GM21390 (cell line): ENCODE data around the gene SLC8A1.

Experiments used
- ATAC-seq: cut with Tn5 transposase; IDR thresholded peaks from one replicate; pipeline ENCODE4 v1.9.1; 2021; ENCODE audit not compliant: unreplicated experiment

The SLC8A1 gene

DNA sequence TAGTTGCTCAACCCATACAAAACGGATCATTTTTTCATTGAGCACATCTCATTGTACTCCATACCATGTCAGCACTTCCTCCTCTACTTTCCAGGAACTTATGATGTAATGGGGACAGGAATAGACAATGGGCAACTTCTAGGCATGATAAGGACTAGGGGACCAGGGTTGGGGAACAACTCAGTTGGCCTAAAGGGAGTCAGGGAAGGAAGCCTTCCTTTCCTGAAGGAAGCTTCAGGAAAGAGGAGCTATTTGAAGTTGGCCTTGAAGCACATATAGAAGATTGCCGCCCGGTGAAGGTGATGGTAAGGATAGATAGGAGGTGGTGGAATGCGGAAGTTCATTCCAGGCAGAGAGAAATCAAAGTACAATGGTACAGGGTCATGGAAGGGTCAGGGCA, 283.9 kb downstream of the SLC8A1 start:
- ATAC-seq = no peak

DNA sequence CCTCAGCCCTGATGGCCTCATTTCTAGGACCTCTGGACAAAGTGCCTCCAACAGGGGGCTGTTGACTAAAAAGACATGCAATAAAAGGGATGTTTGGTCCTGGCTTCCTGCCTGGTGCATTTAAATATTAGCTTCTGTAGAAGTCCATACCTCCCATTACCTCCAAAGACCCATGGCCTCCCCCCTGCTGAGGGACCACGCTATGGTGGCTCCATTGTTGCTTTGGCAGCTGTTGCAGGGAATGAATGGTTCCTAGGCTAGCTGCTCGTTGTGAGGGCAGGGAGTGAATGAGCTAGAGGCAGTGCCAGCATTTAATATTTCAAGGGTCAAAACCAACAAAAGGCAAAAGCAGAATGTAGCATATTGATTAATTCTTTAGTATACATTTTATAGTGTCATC, 285.9 kb downstream of the SLC8A1 start:
- ATAC-seq = no peak

DNA sequence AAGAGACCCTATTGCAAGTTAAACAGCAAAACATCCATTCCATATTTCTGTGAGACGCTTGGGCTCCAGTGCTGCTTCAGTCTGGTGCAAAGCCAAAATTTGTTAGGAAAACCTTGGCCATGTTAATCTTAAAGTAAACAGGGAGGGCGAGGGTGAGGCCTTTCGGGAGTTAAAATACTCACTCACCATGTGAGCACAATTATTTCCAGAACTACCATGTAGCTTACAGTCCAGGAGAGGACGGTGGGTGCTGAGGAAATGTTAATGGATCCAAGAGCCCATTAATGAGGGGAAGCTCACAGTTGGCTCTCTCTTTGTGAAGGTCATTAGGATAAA, 286.4 kb downstream of the SLC8A1 start:
- no peak for ATAC-seq

DNA sequence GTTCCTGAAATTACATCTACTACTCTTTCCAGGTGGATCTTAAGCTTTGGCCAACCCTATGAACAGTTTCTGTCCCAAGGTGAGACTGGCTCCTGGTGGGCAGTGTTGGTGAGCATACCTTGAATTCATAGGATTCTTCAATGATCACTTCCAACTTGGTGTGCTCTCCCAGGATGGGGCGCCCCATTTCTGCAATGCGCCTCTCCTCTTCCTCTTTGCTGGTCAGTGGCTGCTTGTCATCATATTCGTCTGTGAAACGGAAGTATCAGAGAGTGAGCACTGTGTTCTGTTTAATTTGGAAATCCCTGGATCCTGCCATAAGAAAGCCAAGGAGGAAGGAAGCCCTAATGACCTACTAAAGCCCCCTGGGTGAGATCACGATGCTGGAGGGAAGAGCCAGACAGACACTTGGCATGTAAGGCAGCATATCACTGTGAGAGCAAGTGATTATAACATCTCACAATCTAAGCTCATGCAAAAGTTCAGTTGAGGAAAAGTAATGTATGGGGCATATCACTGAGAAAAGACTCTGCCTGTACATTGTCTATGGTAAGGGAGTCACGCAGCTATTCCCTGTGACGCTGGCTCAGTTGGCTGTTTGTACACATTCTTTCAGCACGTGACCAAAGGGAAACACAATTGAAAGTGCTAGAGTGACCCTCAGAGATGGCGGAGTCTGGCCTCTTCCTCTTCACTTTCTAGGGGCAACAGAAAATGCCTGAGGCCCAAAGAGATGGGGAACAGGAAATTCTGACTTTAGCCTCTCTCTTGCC, 287.0 kb downstream of the SLC8A1 start:
- ATAC-seq = no peak

DNA sequence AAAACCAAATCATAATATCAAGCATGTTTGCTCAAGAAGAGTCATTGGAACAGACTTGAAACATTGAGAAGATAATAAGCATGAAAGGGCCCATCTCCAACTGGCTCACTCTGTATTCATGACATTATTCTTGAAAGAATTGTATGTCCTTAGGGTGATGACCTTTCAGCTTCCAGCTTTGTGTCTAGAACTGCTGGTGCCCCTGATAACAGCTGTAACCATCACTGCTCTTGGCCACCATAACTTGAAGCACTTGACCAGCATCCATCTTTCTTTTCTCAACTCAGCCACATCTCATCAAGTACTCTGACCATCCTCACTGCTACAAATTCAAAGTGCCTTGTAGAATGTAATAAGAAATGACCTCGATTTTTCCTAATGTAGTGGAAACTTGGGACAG, 289.9 kb downstream of the SLC8A1 start:
- no peak for ATAC-seq

DNA sequence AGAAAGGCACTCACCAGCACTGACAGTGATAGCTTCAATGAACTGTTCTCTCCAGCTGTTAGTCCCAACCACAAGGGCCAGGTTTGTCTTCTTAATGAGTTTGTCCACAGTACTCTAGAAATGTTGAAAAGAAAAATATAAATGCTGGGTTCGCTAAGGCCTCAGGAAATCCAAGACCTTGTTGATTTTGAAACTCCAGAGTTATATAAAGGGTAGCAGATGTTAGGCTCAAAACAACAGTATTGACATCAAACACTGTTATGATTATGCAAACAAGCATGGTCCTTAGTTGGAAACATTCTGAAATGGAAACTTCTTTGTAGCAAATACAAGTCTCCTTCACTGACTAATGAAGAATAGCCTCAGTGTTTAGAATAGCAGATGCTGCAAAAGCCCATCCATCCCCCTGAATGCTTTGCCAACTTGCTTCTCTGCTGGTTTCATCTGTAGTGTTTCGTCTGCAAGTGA, 291.1 kb downstream of the SLC8A1 start:
- ATAC-seq = no peak

DNA sequence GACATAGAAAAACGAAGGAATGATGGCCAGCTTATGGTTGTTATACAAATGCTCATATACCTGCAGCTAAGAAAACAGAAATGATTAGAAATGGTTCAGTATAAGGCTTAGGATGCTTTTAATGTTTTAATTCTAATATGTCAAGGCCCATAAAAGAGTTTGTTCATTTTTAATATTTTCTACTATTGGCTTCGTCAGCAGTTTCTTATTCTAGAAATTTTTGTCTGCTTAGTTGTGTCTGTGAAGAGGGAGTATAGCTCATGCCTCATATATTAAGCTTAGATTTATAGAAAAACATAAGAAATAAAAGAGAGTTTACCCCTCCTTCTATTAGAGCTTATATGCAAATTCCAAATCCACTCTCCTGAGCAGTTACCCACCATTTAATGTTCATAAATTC, 292.6 kb downstream of the SLC8A1 start:
- ATAC-seq = no peak

DNA sequence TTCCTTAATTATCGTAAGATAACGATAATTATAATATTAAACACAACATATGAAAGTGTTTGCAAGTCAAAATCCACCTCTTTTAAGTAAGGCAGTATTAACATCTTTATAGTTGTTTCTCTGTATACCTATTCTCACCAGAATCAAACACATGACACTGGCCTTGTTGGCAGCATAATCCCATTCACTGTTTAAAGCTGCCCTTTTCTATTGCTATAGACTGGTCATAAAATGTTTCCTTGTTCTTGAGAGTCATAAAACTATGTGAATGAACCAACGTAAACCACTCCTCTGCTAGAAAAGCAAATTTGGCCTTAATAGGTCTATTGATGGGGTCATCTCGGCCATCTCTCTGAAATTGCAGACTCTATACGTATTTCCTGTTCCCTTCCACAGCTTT, 293.1 kb downstream of the SLC8A1 start:
- no peak for ATAC-seq

DNA sequence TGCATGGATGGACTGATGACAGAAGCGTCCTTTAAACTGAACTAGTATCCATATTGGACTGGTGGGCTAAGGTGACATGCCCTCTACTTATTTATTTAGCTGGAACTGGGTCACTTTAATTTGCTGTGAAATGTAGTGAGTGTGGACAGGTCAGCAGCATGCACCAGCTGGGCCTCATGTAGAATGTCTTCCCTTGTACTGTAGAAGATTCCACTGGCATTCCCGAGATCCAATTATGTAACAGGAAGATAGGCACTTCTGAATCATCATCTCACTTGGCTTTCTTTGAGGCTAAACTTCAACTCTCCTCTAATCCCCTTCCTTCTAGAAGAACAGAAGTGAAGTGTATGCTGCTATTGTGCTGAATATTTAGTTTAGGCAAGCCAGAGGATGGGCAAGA, 296.2 kb downstream of the SLC8A1 start:
- ATAC-seq = no peak

DNA sequence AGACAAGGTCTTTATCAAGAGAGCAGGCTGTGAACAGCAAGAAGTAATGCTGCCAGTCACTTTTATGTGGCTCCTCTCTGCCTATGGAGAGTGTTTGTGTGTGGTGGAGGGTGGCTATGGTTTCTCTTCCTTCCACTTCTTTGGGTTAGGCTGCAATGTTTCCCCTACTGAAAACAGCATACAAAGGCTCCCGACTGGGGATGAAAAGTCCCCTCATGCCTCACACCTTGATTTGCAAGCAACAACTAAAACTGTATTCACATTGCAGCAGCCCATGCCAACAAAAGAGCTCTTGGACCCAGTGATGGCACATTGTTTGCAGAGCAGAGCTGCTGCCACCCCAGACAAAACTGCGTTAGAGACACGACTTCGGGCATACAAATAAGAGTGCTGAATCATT, 301.6 kb downstream of the SLC8A1 start:
- no peak for ATAC-seq

DNA sequence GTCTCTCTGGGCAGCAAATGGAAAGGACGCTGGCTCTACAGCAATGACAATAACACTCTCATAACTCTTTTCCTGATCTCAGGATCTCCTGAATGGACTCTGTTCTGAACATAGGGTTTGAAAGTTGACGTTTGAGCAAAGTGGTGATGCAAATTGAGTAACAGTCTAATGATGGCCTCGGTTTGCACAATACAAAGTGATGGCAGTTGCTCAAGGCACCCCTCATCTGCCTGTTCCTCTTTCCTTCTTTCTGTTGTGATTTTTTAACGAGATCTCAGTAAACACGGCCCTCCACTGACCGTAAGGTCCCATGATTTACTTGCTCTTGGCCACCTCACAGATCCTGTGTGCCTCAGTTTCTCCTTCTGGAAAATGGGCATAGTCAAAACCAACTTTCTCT, 303.6 kb downstream of the SLC8A1 start:
- no peak for ATAC-seq

DNA sequence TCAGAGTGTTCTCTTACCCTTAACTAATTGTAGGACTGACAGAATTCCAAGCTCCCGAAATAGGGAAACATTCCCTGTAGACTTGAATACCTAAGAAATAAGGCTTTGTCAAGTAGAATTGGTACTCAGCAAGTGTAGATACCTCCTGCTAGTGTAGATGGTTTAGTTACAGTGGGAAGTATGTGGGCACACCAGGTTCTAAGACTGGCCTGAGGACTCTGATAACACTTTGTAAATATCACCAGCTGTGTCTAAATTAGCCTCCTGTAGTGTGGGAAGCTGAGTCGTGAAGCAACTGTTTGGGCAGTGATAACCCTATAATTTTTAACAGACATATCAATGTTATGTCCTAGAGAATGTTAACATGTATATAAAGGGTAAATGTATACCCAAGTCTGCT, 304.5 kb downstream of the SLC8A1 start:
- ATAC-seq = no peak

DNA sequence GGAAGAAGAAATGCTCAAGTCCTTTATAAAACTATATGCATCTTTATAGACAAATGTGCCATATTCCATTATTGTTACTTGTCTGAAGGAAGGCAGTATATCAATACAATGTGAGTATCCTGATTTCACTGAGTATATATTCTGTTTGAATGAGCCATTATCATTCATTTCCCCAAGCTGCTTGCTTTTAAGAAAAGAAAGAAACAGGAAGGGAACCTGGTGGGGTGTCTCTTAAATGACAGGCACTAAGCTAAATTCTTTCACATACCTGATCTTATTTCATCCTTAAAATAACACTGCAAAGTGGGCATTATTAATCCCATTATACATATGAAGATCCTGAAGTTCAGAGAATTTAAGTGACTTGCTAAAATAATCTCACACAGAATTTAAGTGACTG, 307.9 kb downstream of the SLC8A1 start:
- ATAC-seq = no peak

DNA sequence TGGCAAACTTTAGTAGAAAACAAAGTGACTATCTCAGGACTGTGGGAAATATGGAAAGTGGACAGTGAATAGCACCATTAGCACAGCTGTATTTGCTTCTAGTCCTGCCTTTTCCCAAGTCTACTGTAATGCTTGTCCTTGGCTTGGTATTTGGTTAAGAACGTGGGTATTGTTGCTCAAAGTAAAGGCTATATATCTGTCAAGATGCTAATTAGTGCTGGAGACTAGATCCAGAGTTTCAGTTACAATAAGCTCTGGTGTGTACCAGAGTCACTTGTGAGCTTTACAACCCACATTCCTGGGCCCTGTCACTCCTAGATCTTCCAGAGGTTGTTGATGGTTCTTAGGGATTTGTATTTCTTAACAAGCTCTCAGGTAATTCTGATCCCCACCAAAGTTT, 313.6 kb downstream of the SLC8A1 start:
- no peak for ATAC-seq

DNA sequence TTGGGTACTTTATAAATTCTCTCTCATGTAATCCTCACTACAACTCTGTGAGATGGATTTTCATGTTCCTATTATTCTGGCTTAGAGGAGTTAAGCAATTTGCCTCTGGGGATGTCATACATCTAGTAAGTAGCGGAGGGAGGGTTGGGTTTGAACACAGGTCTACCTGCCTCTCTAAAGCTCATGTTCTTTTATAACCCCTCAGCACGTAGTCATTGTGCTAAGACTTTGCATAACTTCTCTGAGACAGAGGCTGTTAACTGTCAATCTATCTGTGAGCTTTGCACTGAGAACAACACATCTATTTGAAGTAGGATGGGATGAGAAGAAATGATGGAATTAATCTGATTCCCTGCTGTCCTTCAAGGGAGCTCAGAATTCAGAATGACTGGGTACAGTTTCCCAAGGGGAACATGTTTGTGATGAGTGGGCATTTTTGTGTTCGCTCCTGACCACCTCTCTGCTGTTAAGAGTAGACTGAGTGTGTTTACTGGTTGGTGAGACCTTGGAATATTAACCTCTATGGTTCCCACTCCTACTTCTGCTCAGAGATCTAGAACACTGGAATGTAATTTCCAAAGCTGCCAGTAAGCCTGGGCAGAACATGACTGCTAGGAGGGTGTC, 320.7 kb downstream of the SLC8A1 start:
- ATAC-seq = no peak

DNA sequence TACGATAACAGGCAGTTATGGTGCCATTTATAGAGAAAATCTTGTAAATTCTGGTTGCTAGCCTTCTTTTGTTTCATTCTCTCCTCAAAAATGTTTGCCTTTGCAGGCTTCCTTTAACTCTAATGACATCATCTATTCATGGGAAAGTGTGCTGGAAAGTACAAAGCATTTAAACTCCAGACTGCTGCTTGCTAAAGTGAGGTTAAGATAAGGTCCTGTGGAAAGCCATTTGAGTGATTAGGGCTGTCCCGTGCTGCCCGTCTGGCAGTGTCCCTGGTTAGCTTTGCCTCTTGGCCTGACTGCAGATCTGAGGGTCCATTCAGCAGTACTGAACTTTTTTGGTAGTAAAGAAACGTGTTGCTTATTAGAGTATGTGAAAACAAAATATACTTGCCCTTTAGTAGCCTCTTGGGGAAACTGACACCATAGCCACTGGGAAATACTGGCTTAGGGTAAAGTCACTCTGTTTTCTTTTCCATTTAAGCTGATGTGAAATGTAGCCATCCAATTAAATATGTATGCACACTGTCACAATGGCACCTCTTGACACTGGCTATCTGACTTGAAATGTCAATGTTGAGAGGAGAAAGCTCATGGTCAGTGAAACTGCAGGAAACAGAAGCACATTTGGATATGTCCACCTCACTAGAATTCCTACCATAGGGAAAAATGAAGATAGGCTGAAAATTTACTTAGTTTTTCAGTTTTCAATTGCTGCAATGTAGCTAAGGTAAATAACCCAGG, 321.5 kb downstream of the SLC8A1 start:
- no peak for ATAC-seq

DNA sequence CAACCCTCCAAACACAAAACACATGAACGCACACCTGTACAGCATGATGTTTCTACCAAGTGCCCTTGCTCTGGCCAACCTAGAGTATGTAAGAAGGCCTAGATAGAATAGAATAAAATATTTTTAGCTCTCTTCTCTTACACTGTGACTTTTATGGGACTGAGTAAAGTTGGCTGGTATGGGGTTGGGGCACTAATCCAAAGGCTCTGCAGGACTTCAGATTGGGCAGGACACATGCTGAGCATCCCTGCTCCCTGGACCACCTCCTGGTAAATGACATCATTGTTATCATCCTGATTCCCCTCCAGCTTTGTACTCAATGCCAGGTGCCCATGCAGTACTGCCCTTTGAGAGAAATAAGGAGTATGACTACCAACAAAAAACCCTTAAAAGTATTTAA, 322.2 kb downstream of the SLC8A1 start:
- ATAC-seq = no peak

DNA sequence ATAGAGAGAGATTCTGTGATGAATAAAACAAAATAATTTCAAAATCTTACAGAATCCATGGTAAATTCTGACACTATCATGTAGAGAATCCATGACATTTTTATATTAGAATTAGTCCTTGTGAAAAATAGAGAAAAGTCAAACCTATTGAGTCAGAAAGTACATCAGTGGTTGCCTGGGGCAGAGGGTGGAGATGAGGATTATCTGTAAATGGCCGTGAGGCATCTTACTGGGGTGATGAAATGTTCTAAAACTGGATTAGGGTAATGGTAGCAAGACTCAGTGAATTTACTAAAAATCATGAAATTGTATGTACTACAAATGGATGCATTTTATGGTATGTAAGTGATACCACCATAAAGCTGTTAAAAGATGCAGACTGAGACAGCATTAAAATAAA, 323.1 kb downstream of the SLC8A1 start:
- ATAC-seq = no peak

DNA sequence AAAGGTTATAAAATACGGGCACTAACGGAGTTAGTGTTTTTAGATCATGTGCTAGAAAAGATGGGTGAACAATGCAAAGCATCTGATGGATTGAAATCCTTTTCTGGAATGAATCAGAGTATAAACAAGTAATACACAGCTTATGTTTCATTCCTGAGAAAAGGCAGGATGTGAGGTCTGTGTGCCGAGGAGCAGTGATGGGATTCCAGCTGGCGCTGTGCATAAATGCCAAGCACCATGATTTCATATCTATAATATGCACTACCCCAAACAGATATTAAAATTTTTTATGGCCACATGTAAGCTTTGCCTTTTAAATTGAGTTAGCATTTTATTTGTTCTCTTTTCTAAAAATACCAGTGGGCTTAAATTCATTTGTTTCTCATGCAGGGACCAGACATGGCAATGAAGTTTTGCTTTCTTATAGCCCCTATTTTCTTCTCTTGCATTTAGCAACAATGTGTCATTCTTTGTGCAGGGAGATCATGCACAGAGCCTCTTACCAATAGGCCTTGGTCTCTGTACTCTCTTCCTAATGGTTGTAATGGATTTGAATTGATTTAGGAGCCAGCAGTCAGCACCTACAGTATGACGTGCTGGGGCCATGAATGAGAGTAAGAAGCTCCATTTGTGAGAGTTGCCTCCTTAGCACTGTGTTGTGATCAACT, 323.9 kb downstream of the SLC8A1 start:
- no peak for ATAC-seq

DNA sequence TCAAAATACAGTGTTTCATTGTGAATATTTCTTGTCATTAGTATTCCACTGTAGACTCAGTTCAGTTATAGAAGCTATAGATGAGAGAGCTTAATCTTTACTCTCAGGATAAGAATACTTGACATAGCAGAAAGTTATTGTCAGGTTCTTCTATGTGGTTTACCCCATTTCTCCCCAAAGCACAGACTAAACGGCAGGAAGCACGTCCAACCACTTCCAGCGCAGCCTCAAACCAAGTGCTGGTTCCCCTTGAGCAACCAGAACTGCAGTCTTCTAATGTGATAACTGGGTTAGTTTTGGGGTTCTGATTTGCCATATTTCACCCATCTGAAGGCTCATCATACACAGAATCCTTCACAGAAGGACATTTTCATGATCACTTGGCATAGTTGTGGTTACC, 324.7 kb downstream of the SLC8A1 start:
- ATAC-seq = no peak

DNA sequence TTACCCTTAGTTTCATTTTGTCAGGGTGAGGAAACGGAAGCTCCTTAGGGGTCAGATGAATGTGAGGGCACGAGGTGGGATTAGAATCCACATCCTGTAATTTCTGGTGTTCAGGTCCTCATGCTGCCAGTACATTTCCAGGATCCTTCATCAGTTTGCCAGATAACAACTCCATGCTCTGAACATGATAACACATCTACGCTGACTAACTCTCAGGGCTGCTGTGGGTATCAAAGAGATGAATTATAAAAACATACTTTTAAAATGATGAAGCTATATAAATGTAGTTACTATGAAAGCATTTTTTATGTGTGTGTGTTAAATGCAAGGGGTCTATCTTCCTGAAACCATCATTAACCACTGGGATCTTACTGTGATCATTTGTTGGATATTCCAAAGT, 325.9 kb downstream of the SLC8A1 start:
- ATAC-seq = no peak

DNA sequence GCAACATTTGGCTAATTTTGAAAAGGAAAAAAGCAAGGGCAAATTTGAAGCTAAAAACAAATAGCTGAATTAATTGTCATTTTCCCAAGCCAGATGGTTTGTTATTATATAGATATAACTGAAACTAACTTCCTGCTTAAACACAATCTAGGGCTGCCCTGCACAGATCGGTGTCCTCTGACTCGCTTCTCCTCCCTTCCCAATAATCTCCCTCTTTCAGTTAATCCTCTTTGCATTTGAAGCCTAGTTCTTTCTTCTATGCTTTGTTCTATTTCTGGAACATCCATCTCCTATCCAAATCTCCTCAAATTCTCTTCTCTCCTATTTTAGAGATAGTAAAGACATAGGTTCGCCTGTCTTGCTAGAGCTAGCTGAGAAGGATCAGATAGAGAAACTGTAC, 328.1 kb downstream of the SLC8A1 start:
- ATAC-seq = no peak
